Adrenal gland (tissue), 5 donors: ENCODE results near the gene RUBCN.

Experiments
- CTCF ChIP-seq, 6 experiments: fragments of 450-650 bp in 4 of 6; fragments of 200-600 bp in 2 of 6; sonication (generic) in 1 of 6; IDR thresholded peaks; 1 replicate in 5 of 6; 2 replicates in 1 of 6; pipeline versions ENCODE4 v1.5.1 to v1.8.0; 2016 to 2021; ENCODE audit warnings: antibody characterized with exemption in 6 of 6, mild to moderate bottlenecking in 2 of 6, moderate library complexity in 1 of 6
- POLR2A ChIP-seq, 2 donors: fragments of 450-650 bp; IDR thresholded peaks; one replicate each; pipeline ENCODE4 v1.6.1; 2017; ENCODE audit warnings: antibody characterized with exemption in 2 of 2, mild to moderate bottlenecking in 2 of 2, moderate library complexity in 1 of 2
- donor health status: DM: no; HTN: no; CAD: no.

- no peak for TF ChIP-seq POLR2A (IDR thresholded peaks at IDR 0.05)
- TF ChIP-seq CTCF (IDR thresholded peaks at IDR 0.05), result no peak
These were observed 49.8 kb downstream of the RUBCN start for GRCh38 chr3:197686899-197687298.
